HG02642 (cell line): ENCODE results near the gene ATAD1.
A peak's percentile ranks its signal among the peaks of the same experiment; 100 is the strongest.
"Not testable (repeated sequence)": the region's sequence is repeated elsewhere in the genome, so short reads cannot be mapped to it uniquely, and the experiment has no call there.

ENCODE experiments used
- ATAC-seq: cut with Tn5 transposase; IDR thresholded peaks from one replicate; pipeline ENCODE4 v1.9.1; 2021; ENCODE audit warnings: mild to moderate bottlenecking; ENCODE audit not compliant: unreplicated experiment, poor library complexity

ATAD1 gene

DNA sequence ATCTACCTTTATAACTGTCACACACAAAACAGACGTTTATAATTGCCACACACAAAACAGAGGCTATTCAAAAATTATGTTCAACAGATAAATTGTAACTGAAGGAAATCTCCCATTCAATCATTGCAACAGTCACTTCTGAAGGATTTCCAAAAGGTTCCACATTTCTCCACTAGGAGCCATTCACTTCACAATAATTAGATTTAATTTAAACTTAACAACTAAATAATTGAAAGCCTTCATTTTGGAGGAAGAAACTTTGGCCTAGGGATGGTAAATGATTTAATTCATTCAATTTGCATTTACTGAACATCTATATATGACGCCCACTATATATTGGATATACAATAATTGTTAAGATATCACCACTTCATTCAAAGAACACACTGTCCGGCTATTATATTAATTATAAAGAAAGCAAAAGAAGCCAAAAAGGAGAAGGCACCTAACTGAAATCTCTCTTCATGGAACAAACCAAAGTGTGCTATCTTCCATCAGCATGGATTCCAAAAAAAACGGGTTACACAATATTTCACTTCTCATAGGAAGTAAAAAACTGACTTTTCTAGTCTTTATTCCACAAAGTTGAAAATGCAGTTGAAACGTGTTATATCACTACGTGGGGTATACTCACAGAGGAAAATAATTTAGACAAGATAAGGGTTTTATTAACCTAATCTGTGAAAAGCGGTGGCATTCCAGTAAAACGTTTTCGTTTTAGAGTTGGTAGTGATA, 1.7 kb downstream of the ATAD1 start:
- no peak for ATAC-seq

DNA sequence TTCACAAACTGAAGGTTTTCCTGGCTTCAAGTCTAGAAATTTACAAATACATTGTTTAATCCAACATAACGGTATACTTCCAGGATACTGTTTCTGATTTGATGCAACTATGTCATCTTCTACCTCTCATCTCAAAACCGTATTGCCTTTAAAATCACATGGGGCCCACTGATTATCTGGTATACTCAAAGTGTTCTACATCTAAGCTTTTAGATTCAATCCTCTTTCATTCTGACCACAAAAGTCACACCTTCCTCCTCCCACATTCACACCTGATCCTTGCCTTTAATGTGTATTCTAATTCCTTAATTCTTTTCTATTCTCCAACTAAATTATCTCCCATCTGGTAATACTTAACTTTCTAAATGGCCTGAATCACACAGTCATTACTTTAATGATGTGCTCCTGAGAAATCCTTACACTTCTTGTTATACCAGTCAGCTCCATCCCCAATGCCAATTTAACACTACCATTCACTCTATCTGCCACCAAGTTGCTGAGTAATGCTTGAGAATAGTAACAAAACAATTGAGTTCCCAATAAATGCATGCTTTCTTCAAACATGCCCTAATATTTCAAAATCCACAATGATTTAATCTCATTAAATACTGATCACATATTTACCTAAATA, 13.0 kb downstream of the ATAD1 start:
- ATAC-seq, result no peak

DNA sequence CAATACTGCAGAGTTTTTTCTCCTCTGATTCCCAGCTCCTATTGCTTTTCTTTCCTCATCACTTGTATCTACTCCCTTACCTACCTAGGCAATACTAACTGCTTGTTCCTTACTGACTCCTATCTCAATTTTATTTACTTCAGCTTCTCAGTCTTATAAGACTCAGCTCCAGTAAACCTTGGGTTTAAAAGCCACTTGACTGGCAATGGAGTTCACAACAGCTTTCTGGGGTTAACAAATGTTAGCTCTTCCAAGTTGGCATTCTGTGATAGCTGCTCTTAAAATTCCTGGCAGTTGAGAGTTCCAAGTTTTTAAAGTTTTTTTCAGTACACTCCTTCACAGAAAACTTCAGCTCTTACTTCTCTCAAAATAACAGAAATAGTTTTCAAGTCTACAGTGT, 14.2 kb downstream of the ATAD1 start:
- ATAC-seq, result no peak

DNA sequence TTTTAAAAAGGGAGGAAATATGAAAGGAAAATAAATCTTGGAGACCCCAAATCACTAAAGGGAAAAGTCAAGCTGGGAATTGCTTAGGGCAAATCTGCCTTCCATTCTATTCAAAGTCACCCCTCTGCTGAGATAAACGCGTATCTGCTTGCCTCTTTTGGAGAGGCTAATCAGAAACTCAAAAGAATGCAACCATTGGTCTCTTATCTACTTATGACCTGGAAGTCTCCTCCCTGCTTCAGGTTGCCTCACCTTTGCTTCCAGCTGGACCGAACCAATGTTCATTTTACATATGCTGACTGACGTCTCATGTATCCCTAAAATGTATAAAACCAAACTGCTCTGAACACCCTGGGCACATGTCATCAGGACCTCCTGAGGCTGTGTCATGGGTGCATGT, 14.7 kb downstream of the ATAD1 start:
- ATAC-seq, result no peak

DNA sequence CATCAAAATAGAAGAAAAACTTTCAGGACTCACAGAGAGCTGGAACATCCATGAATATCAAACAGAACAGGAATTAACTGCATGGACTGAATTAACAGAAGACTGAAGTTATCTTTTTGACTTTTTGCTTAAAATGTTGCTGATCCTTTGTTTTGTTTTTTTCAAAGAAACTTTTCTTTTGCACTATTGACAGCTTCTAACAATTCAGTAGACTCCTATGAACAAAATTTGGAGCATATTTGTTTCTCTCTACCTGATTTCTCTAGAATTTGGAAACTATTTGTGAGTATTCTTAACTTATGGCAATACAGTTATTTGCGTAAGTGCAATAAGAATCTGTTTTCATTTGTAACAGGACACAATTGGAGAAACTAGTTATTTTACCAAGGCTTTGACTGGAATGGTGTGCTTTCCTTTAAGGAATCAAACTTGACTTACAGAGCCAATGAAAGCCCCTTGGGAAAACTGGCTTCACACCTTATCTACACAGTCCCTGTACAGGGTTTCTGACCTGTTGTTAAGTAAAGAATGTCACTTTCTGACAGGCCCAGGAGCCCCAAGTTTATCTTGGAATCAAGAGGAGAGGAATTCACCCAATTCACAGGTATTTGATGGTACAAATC, 16.1 kb downstream of the ATAD1 start:
- ATAC-seq, result not testable (repeated sequence)

DNA sequence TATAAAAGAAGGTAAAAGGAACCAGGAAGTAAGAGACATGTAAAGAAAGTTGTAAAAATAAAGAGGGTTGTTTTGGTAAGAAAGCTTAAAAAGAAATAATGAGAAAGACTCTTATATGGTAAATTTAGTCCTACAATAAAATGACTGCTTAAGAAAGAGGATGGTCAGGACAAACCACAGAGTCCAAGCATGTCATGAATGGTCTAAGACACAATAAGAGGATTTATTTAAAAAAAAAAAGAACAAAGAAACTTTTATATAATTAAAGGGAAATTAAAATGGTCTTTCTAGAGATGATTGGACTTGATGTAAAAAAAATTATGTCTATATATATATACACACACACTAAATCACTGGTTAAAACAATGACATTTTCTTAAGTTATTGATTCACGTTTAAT, 18.2 kb downstream of the ATAD1 start:
- ATAC-seq, result no peak

DNA sequence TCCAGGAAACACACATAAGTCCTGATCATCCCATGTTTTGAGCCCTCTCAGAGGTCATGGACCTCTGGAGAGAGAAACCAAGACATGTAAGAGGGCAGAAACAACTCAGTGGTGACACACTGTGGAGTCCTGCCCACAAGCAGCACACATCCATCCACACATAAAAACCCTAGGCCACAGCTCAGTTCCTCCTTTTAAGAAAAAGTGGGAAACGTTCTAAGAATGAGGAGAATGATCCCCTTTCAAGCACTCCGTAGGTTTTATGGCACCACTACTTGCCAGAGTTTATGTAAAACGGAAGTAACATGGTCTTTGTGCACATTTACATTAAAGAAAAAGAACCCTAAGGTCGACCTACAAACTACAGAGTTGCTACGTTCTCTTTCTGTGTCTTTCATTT, 19.9 kb downstream of the ATAD1 start:
- no peak for ATAC-seq

DNA sequence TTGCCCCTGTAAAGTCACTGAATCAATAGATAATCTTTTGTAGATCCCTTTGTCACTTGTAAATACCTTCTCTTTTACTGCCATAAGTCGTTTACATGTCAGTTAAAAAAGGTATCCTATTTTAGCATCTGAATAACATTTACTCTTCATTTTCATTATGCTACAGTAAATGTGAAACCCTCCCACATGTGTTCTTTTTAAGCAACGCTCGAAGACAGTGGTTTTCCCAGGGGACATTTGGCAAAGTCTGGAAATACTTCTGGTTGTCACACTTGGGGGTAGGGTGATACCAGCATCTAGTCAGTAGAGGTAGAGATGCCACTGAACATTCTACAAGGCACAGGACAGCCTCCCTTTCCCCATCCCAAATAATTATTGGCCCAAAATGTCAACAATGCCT, 23.7 kb downstream of the ATAD1 start:
- peak; percentile 50 for ATAC-seq

DNA sequence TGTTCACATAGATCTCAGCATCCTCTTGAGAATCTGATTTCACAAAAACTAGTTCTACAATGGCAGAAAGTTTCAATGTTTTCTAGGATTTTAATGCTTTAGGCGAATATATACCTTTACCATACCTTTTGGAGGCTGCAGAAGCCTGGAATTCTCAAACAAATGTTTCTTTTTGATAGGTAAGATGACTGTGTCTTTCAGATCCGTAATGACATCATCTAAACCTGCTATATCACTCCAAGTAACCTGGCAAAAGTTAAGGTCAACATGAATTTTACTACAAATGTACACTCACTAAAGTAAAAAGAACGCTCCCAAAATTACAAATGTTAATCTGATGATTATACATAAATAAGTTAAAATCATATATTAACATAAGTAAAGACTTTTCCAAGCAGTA, 27.8 kb downstream of the ATAD1 start:
- no peak for ATAC-seq

DNA sequence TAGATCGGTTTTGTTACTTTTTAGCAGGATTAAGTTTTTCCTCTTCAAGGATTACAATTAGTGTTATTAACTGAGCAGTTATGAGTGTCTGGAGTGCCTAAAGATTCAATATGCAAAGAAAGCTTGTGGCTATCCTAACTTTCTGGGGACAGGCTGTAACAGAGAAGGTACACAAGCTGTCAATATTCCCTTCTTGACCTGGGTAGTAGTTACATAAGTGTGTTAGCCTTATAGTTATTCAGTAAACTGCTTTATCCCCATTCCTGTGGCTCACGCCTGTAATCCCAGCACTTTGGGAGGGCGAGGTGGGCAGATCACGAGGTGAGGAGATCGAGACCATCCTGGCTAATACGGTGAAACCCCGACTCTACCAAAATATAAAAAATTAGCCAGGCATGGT, 31.6 kb downstream of the ATAD1 start:
- ATAC-seq, result no peak

DNA sequence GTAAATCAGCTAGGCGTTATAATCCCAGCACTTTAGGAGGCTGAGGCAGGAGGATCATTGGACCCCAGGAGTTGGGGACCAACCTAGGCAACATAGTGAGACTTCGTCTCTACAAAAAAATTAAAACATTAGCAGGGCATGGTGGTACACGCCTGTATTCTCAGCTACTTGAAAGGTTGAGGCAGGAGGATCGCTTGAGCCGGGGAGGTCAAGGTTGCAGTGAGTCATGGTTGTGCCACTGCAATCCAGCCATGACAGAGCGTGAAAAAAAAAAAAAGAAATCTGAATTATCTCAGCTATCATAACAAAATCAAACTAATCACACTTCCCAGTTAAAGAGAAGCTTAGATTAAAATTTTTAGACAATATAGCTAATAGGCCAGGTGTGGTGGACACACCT, 35.3 kb downstream of the ATAD1 start:
- ATAC-seq, result no peak

DNA sequence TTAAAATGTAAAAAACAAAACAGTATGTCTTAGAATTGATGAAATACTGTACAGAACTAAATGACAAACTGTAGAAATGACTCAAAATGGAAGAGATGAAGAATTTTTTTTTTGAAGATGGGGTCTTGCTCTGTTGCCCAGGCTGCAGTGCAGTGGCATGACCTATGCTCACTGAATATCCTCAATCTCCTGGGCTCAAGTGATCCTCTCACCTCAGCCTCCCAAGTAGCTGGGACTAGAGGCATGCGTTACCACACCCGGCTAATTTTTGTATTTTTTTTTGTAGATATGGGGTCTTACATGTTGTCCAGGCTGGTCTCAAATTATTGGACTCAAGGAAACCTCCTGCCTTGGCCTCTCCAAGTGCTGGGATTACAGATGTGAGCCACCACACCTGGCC, 36.5 kb downstream of the ATAD1 start:
- ATAC-seq, result no peak

DNA sequence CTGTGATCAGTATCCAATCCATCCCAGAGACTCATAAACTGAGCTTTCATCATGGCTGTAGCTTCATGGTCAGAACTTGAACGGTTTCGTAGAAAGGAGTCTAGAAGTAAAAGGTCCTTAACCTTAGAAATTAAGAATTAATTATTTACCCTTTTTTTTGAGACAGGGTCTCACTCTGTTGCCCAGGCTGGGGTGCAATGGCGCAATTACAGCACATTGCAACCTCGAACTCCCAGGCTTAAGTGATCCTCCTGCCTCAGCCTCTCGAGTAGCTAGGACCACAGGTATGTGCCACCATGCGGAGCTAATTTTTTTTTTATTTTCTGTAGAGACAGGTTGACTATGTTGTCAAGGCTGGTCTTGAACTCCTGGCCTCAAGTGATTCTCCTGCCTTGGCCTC, 41.7 kb downstream of the ATAD1 start:
- no peak for ATAC-seq

DNA sequence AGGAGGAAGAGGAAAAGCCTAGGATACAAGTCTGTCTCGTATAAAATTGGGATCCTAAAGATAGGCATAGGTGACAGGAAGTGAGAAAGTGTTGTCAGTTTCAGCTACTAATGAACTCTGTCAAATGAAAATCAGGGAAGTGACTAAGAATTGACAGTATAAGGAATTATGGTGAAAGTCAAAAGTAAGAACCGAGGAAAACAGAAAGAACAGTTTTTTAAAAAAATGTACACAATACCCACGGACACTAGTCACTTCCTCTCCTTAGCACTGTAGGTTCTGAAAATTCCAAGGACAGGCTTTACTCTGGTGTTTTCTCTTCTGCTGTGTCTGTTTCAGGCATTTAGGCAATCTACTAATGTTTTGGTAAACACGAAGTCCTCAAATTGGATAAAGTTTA, 42.3 kb downstream of the ATAD1 start:
- ATAC-seq, result no peak

DNA sequence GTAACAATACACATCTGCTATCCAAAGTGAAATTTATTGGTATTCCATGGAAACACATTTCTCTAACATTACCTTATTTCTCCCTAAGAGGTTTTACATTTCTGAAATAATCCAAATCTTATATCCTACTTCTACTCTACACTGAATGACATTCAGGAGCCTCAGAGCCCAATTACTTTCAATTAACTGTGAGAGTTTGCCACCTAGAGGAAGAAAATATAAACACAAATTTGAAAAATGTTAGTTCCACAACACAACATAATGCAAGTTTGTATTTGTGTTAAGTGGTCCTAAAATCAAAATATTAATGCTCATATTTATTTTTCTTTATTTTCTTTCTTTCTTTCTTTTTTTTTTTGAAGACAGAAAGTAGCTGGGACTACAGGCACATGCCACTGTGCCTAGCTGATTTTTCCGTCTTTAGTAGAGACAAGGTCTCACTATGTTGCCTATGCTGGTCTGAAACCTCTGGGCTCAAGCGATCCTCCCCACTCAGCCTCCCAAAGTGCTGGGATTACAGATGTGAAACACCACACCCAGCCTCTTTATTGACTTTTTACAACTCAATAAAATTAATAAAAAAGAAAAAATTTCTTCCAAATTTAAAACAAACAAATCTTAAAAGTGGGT, 46.0 kb downstream of the ATAD1 start:
- no peak for ATAC-seq

DNA sequence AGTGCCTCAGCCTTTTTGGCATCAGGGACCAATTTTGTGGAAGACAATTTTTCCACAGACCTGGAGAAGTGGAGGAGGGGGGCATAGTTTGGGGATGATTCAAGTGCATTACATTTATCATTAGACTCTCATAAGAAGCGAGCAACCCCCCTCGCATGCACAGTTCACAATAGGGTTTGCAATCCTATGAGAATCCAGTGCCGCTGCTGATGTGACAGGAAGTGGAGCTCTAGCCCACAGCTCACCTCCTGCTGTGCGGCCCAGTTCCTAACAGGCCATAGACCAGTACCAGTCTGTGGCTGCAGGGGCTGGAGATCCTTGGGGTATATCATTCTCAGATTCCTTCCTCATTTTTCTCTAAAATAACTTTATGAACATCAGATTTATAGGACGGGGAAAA, 50.8 kb downstream of the ATAD1 start:
- no peak for ATAC-seq

DNA sequence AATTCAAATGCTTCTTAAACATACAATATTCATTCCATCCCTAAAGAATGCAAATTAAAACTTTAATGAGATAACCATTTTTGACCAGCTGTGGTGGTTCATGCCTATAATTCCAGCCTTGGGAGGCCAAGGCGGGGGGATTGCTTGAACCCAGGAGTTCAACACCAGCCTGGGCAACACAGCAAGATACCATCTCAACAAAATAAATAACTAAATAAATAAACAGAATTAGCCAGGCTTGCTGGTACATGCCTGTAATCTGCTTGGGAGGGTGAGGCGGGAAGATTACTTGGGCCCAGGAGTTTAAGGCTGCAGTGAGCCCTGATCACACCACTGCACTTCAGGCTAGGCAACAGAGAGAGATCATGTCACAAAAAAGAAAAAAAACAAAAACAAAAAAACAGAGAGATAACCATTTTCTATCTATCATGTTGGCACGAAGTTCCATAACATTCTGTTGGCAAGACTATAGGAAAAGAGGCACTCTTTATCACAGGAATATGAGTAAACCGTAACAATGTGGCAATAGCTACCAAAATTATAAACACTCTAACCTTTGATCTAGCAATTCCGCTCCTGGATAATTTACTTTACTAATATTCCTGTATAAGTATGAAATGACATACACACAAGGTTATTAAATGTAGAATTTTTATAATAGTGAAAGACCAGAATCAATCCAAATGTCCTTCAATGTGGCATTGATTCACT, 52.2 kb downstream of the ATAD1 start:
- no peak for ATAC-seq

DNA sequence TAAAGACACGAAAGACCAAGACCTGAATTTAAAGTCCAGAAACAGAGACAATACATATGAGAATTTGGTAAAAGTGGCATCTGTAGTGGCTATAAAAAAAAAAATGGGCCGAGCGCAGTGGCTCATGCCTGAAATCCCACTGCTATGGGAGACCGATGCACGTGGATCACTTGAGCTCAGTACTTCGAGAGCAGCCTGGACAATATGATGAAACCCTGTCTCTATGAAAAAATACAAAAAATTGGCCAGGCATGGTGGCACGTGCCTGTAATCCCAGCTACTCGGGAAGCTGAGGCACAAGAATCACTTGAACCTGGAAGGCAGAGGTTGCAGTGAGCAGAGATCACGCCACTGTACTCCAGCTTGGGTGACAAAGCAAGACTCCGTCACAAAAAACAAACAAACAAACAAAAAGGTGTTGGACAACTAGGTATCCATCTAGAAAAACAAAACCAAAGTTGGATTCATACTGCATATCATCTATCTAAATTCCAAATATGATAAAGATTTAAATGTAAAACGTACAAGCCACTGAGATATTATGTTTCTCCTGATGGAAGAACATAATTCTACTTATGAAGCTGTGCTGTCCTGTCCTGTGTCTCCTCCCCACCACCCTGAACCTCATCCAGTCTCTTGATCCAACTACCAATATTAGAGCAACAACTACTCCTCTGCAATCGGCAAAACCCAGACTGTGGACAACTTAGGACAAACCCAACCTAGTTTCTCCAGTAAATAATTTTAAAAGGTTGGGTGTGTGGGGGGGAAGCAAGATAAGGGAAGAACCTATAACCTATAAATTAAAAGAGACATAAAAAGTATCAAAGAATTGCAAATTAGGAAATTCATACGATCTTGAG, 53.7 kb downstream of the ATAD1 start:
- no peak for ATAC-seq

DNA sequence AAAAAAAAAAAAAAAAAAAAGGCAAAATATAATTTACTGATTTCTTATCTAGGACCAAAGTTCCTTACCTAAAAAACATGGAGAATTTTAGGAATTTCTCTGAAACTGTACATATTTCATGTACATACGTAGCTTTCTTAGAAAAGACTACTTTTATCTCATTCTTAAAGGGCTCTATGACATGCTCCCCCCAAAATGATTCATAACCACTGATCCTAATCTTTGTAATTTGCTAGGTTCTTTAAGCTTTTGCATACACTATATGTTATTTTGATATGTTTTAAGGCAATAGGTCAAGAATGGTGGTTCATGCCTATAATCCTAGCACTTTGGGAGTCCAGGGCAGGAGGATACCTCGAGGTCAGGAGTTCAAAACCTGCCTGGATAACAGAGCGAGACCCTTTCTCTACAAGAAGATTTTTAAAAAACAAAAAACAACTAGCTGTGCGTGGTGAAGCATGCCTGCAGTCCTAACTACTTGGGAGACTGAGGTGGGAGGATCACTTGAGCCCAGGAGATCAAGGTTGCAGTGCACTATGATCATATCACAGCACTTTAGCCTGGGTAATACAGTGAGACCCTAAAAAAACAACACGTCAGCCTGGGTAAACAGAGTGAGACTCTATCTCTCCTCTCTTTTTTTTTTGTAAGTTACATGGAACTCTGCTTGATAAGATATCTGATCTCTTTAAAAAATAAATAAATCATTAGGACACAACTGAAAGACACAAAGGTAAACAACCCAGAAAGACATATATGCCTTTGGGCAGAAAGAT, 54.8 kb downstream of the ATAD1 start:
- no peak for ATAC-seq
